Measurements from ENCODE around the gene ADCYAP1R1. TPM values are rescaled to one million over a fixed set of nuclear protein-coding genes. Genes with fewer than 3 reads are reported as not detected.

ADCYAP1R1 gene
- total RNA-seq, 1 donor from 2014 or later, result not detected

DNA sequence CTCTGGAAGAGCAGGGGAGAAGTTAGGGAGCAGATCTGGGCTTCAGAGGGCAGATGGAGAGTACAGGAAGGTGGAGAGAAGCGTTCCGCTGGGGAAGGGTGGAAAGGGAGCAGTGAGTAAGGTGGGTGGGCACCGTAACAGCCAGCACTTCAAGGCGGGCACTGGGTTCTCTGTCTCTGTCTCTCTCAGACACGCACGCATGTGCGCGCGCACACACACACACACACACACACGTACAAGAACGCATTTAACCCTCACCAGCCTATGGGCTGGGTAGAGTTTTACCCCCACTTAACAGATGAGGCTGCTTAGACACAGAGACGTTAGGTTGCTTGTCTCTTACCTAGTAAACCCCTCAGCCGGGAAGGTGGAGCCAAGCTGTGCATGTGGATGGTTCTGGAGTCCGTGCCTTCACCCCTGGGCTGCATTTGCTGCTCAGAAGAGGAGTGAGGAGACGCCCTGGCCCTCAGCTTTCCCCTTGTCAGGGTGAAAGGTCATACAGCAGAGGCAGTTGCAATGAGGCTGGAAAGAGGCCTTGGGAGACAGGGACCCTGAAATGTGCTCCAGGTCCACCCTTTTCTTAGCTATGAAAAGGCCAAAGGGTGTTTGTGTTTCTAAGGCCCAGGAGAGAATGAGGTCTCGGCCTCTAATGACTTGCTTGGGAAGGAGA is 16.0 kb downstream of the ADCYAP1R1 start:
- Histone ChIP-seq H3K36me3 (ENCODE audit: control insufficient read depth, insufficient read depth, low read length) (no peaks in the 10 kb centered on the region), H3K4me3 (ENCODE audit: low read depth, low read length) (no peak overlapping the region), H3K27me3 (ENCODE audit: control insufficient read depth, insufficient read depth, low read length) (no peaks in the 10 kb centered on the region)
- TF ChIP-seq, protein P1, sequence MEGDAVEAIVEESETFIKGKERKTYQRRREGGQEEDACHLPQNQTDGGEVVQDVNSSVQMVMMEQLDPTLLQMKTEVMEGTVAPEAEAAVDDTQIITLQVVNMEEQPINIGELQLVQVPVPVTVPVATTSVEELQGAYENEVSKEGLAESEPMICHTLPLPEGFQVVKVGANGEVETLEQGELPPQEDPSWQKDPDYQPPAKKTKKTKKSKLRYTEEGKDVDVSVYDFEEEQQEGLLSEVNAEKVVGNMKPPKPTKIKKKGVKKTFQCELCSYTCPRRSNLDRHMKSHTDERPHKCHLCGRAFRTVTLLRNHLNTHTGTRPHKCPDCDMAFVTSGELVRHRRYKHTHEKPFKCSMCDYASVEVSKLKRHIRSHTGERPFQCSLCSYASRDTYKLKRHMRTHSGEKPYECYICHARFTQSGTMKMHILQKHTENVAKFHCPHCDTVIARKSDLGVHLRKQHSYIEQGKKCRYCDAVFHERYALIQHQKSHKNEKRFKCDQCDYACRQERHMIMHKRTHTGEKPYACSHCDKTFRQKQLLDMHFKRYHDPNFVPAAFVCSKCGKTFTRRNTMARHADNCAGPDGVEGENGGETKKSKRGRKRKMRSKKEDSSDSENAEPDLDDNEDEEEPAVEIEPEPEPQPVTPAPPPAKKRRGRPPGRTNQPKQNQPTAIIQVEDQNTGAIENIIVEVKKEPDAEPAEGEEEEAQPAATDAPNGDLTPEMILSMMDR (IDR thresholded peaks at IDR 0.05; ENCODE audit: insufficient read depth, low read length, severe bottlenecking), result no peak
- DNase-seq (ENCODE audit: low read depth) (no peak), FAIRE-seq (no peak)

- Histone ChIP-seq H3K27me3 (ENCODE audit: control insufficient read depth, insufficient read depth, low read length) (no peaks in the 10 kb centered on the region), H3K4me3 (ENCODE audit: low read depth, low read length) (no peak overlapping the region), H3K36me3 (ENCODE audit: control insufficient read depth, insufficient read depth, low read length) (no peaks in the 10 kb centered on the region)
- TF ChIP-seq, protein P1 (IDR thresholded peaks at IDR 0.05; ENCODE audit: insufficient read depth, low read length, severe bottlenecking), result no peak
- FAIRE-seq (no peak), DNase-seq (ENCODE audit: low read depth) (no peak)
These were observed 17.9 kb downstream of the ADCYAP1R1 start for GRCh38 chr7:31069860-31070555.

DNA sequence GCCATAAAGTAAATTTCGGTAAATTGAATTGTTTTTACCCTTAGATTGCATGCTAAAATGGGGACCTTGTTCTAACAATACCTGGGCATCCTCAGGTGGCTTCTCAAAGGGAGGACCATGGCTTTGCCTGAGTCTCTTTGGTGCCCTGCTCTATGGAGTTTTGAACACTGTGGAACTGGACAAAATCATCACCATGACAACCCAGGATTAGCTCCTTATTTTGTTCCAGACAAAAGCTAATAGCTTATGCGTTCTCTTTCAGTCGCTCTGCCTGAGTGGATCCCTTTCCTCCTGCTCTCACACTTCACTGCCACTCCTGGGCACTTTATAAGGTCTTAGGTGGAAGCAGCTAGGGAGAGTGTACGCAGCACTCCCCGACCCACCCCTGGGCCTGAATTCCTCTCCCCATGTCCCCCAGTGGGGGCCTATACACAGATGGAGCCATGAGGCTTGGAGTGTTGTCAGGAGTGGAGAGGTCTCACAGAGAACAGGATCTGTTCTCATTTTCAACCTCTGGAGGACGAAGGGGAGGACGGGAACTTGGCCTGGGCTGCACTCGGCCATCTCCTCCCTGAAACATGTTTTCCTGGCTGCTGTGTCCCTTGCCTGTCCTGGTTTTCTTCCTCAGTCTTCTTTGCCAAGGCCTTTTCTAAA is 19.0 kb downstream of the ADCYAP1R1 start:
- TF ChIP-seq, protein P1 (IDR thresholded peaks at IDR 0.05; ENCODE audit: insufficient read depth, low read length, severe bottlenecking), result no peak
- Histone ChIP-seq H3K27me3 (ENCODE audit: control insufficient read depth, insufficient read depth, low read length) (no peaks in the 10 kb centered on the region), H3K36me3 (ENCODE audit: control insufficient read depth, insufficient read depth, low read length) (no peaks in the 10 kb centered on the region), H3K4me3 (ENCODE audit: low read depth, low read length) (no peak overlapping the region)
- FAIRE-seq, result no peak
- DNase-seq (ENCODE audit: low read depth), result no peak

GRCh38 chr7:31071645-31072029 is 19.5 kb downstream of the ADCYAP1R1 start:
- Histone ChIP-seq H3K36me3 (ENCODE audit: control insufficient read depth, insufficient read depth, low read length) (no peaks in the 10 kb centered on the region), H3K4me3 (ENCODE audit: low read depth, low read length) (no peak overlapping the region), H3K27me3 (ENCODE audit: control insufficient read depth, insufficient read depth, low read length) (no peaks in the 10 kb centered on the region)
- TF ChIP-seq, protein P1 (IDR thresholded peaks at IDR 0.05; ENCODE audit: insufficient read depth, low read length, severe bottlenecking), result no peak
- FAIRE-seq, result no peak
- DNase-seq (ENCODE audit: low read depth), result no peak

DNA sequence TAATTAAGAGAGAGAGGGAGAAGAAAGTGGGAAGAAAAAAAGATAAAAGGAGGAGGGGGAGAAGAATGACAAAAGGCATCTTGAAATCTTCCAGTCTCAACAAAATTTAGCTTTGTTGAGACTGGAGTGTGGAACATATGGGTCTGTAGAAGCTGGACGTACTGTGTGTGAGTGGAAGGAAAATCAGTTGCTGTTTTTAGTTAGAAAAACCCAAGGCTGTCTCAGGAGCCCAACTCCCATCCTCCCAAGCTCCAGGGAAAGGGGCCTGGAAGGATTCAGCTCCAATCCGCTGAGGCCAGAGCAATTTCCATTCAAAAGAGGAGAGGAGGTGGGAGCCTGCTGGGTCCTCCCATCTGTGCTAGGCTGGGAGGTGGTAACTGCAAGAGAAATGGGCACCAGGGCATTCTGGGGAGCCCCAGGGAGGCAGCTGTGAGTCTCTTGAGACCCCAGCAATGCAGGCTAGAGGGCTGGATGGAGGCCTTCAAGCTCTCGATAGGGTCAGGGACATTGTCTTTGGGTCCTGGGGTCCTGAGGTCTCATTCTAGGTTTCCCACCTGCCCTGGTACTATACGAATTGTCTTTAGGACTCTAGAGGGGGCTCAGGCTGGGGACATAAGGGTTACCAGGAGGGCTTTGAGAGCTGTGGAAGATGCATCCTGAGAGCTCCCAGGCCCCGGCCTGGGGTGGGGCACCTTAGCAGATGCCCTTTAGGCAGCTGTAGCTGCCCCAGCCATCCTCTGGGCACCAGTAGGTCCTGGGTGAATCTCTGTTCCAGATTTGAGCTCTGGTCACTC is 21.4 kb downstream of the ADCYAP1R1 start:
- no peak for DNase-seq (ENCODE audit: low read depth)
- TF ChIP-seq, protein P1 (IDR thresholded peaks at IDR 0.05; ENCODE audit: insufficient read depth, low read length, severe bottlenecking), result no peak
- H3K27me3 ChIP-seq (ENCODE audit: control insufficient read depth, insufficient read depth, low read length), result no peaks in the 10 kb centered on the region
- H3K4me3 ChIP-seq (ENCODE audit: low read depth, low read length), result no peak overlapping the region
- no peak for FAIRE-seq
- no peaks in the 10 kb centered on the region for H3K36me3 ChIP-seq (ENCODE audit: control insufficient read depth, insufficient read depth, low read length)

Data from bronchial epithelial cell (primary cell).